GM12878 (cell line): Measurements from ENCODE around the gene OPA1. TPM values are rescaled to one million over a fixed set of nuclear protein-coding genes. Genes with fewer than 3 reads are reported as not detected.

ENCODE experiments used
- ATAC-seq: fragments of 200-7000 bp; cut with Tn5 transposase; 3 replicates; pipeline ENCODE4 v1.9.1; 2020; ENCODE audit warnings: mild to moderate bottlenecking, moderate library complexity
- BruUV-seq: library from RNA; stranded (reverse); fragments of 400-500 nt; replicated peaks from 2 replicates; lab custom pipeline; 2021; lab: Mats Ljungman, UMichigan
- CTCF ChIA-PET: fragments of 300-600 bp; sonication (Branson Sonifier 250); formaldehyde crosslinking; extraction: SDS; loops from one replicate; lab custom pipeline; 2021; ENCODE audit warnings: inconsistent platforms; lab: Yijun Ruan, JAX
- POLR2A ChIA-PET: fragments of 350-600 bp; formaldehyde crosslinking; extraction: SDS; loops from one replicate; lab custom pipeline; 2021; ENCODE audit warnings: inconsistent platforms; lab: Charles Lee
- RAD21 ChIA-PET: fragments of 300-600 bp; sonication (Branson Sonifier 250); formaldehyde crosslinking; loops from one replicate; lab custom pipeline; 2023; ENCODE audit warnings: antibody characterized with exemption; ENCODE audit not compliant: unreplicated experiment; lab: Charles Lee
- SMC1A ChIA-PET: fragments of 300-600 bp; sonication (Branson Sonifier 250); formaldehyde crosslinking; loops from one replicate; lab custom pipeline; 2023; ENCODE audit not compliant: unreplicated experiment, uncharacterized antibody; lab: Charles Lee
- DNase-seq: peaks from one replicate; pipeline ENCODE4 v3.0.0-alpha.2; 2011; ENCODE audit warnings: low read depth, low spot score
- FAIRE-seq: peaks from 3 replicates; lab custom pipeline; 2011; peaks lifted over from hg19 to GRCh38; lab: Jason Lieb, UNC
- H2AFZ ChIP-seq: 2 replicates; pipeline ENCODE4 v1.6.0; 2011; ENCODE audit warnings: low read depth, low read length, control low read depth; ENCODE audit not compliant: control insufficient read depth
- H3K27ac ChIP-seq: 2 replicates; pipeline ENCODE4 v1.5.1; 2011; ENCODE audit warnings: control low read depth; ENCODE audit not compliant: control insufficient read depth, insufficient read depth
- H3K27me3 ChIP-seq, 2 experiments: replicated peaks in 1 of 2; 2 replicates each; pipeline versions ENCODE4 v1.6.0 to v1.6.1; 2011; ENCODE audit warnings: low read length in 1 of 2; ENCODE audit not compliant: control insufficient read depth in 2 of 2, insufficient read depth in 2 of 2
- H3K36me3 ChIP-seq, 2 experiments: 2 replicates each; pipeline ENCODE4 v1.5.1; 2011; ENCODE audit warnings: low read length in 1 of 2; ENCODE audit not compliant: control insufficient read depth in 2 of 2, insufficient read depth in 2 of 2
- H3K4me1 ChIP-seq: 2 replicates; pipeline ENCODE4 v1.6.1; 2011; ENCODE audit warnings: mild to moderate bottlenecking, low read length, moderate library complexity, mixed read lengths; ENCODE audit not compliant: control insufficient read depth, insufficient read depth
- H3K4me2 ChIP-seq: 2 replicates; pipeline ENCODE4 v1.6.0; 2011; ENCODE audit warnings: control low read depth; ENCODE audit not compliant: control insufficient read depth, insufficient read depth
- H3K4me3 ChIP-seq: fragments of 200-600 bp; sonication (generic); 2 replicates; pipeline ENCODE4 v1.5.1; 2016
- H3K79me2 ChIP-seq: 2 replicates; pipeline ENCODE4 v1.6.0; 2011; ENCODE audit warnings: low read length; ENCODE audit not compliant: control insufficient read depth, insufficient read depth
- H3K9ac ChIP-seq: 2 replicates; pipeline ENCODE4 v1.8.0; 2011; ENCODE audit warnings: low read length, control low read depth, mixed read lengths; ENCODE audit not compliant: control insufficient read depth, insufficient read depth
- H3K9me3 ChIP-seq: replicated peaks from 3 replicates; pipeline ENCODE4 v1.5.1; 2011; ENCODE audit warnings: mild to moderate bottlenecking, low read length; ENCODE audit not compliant: control insufficient read depth, insufficient read depth
- H4K20me1 ChIP-seq: 2 replicates; pipeline ENCODE4 v1.6.0; 2011; ENCODE audit not compliant: control insufficient read depth, insufficient read depth
- BMI1 ChIP-seq: fragments of 450-650 bp; IDR thresholded peaks from 2 replicates; pipeline ENCODE4 v1.6.1; 2016; ENCODE audit warnings: mild to moderate bottlenecking, moderate library complexity, borderline replicate concordance
- CEBPB ChIP-seq, 2 experiments: fragments of 150-350 bp in 1 of 2; IDR thresholded peaks; 2 replicates each; pipeline ENCODE4 v1.6.1; 2012 to 2014; ENCODE audit warnings: low read depth in 2 of 2, low read length in 2 of 2, borderline replicate concordance in 1 of 2, inconsistent platforms in 1 of 2
- HCFC1 ChIP-seq: fragments of 150-350 bp; IDR thresholded peaks from 2 replicates; pipeline ENCODE4 v1.6.1; 2014; ENCODE audit warnings: low read length
- HDGF ChIP-seq: fragments of 450-650 bp; IDR thresholded peaks from 2 replicates; pipeline ENCODE4 v1.6.1; 2016; ENCODE audit warnings: antibody characterized with exemption
- IRF4 ChIP-seq: IDR thresholded peaks from 2 replicates; pipeline ENCODE4 v1.6.1; 2011; ENCODE audit warnings: low read depth, low read length
- MYC ChIP-seq: IDR thresholded peaks from 2 replicates; pipeline ENCODE4 v1.6.1; 2011; ENCODE audit warnings: mild to moderate bottlenecking, low read length, moderate library complexity, inconsistent platforms; ENCODE audit not compliant: insufficient read depth, insufficient replicate concordance, insufficient read length, severe bottlenecking
- RAD51 ChIP-seq: fragments of 450-650 bp; IDR thresholded peaks from 2 replicates; pipeline ENCODE4 v1.6.1; 2016; ENCODE audit warnings: moderate library complexity, mild to moderate bottlenecking, inconsistent platforms
- SIX5 ChIP-seq: IDR thresholded peaks from 2 replicates; pipeline ENCODE4 v1.6.1; 2011; ENCODE audit warnings: mild to moderate bottlenecking, low read depth, low read length, moderate library complexity; ENCODE audit not compliant: severe bottlenecking
- STAT3 ChIP-seq: IDR thresholded peaks from 2 replicates; pipeline ENCODE4 v1.6.1; 2011; ENCODE audit warnings: low read depth, low read length, improper control_type of control experiment
- ZNF622 ChIP-seq: fragments of 450-650 bp; IDR thresholded peaks from 2 replicates; pipeline ENCODE4 v1.6.1; 2017; ENCODE audit warnings: mild to moderate bottlenecking, inconsistent platforms
- WGBS: methylation state at CpG from one replicate; pipeline ENCODE4 v1.1.6; 2016; ENCODE audit warnings: low lambda C conversion rate; ENCODE audit not compliant: insufficient replicate concordance, insufficient coverage; ENCODE audit errors: missing lambda C conversion rate; 5-methylcytosine and 5-hydroxymethylcytosine counted together
- in situ Hi-C: fragments of 300-500 bp; cut with MboI; formaldehyde crosslinking; loops from 9 replicates; pipeline ENCODE4 v1.14.3; 2018; ENCODE audit warnings: mixed read lengths
- intact Hi-C: fragments of 100-400 bp; cut with micrococcal nuclease; formaldehyde crosslinking; loops from one replicate; pipeline ENCODE4 v1.14.2; 2022; ENCODE audit not compliant: unreplicated experiment
- polyA plus RNA-seq, 11 experiments: library from polyadenylated mRNA; depleted of rRNA in 4 of 11; unstranded in 6 of 11; stranded (reverse) in 5 of 11; fragments of >200 nt; fragmentation: Nextera tagmentation in 4 of 11; fragmentation: Illumina TruSeq in 1 of 11; extraction: Ambion mirVana in 4 of 11; extraction: Trizol in 1 of 11; gene quantifications; 1 replicate in 1 of 11; 2 replicates in 10 of 11; pipeline versions ENCODE4 v1.2.1 to v1.2.3, GENCODE V29; 2011 to 2016; ENCODE audit warnings: inconsistent platforms in 2 of 11, missing spikeins in 2 of 11, low read depth in 1 of 11
- total RNA-seq, 4 experiments: library from RNA; depleted of rRNA in 3 of 4; stranded (reverse); fragments of >200 nt in 3 of 4; fragmentation: Illumina TruSeq in 1 of 4; extraction: Trizol in 1 of 4; gene quantifications; 2 replicates each; pipeline versions ENCODE4 v1.2.1 to v1.2.3, GENCODE V29; 2013 to 2021

OPA1 gene
- total and polyA plus RNA-seq, 10 of the 15 experiments (the other 5 are each of a cell fraction or from before 2014, with no cell fraction given) = 14.7 to 108 (median 59.3) TPM

DNA sequence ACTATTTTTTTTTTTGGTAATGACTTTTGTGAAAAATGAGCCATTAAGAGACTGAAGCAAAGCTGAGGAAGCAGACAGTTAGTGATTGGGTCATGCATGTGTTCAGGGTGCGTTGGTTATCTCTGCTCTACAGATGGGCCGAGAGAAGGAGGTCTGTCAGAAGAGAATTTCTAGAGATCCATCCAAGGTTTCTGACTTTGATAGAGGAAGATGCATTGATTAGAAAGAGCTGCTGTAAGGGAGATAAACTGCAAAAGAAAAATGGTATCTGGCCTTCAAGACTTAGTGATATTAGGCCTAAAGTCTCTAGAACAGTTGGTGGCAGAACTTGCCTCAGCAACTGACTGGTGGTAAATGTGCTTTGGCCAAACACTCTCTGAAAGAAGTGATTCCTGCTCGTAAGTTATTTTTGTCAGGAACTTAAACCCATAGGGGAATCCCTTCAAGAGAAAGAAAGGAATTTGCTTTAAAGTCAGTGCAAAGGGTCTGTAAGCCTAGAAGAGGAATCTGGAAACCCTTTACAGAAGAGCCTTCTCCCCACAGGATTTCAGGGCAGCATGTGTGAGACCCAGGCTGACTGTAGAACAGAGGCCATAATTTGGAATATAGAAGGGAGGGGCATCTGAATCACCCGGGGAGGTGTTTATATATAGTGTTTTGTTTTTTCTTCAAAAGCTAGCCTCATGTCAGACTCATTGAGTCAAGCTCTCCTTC lies 67.8 kb downstream of the OPA1 start:
- ChIA-PET SMC1A (interaction anchor here (5.5 kb wide), 1 partner anchor 656 kb away, joined by 40 read pairs; no protein-coding TSS in a partner anchor), POLR2A (no interaction called here)
- intact Hi-C loops = loop anchor here (5.0 kb wide), 1 partner anchor 111 kb away; no protein-coding TSS in a partner anchor

More for the DNA sequence above, 67.8 kb downstream of the OPA1 start:
- CTCF ChIA-PET = interaction anchor here (0.8 to 4.0 kb wide), 3 partner anchors 15 to 655 kb away, joined by 3 to 12 read pairs (median 9); no protein-coding TSS in a partner anchor
- peaks cover 2 to 10% of the 10 kb centered on the region in 2 experiments for H3K36me3 ChIP-seq
- H3K79me2 ChIP-seq = no peaks in the 10 kb centered on the region
- no peak overlapping the region for H3K27ac ChIP-seq
- WGBS = 74% methylated on average over 4 of the region's 4 CpGs
- H2AFZ ChIP-seq = no peak overlapping the region
- no peak overlapping the region for H3K9ac ChIP-seq
- no peak for ATAC-seq
- no peaks in the 10 kb centered on the region for H4K20me1 ChIP-seq
- FAIRE-seq = no peak
- no peaks in the 10 kb centered on the region for H3K27me3 ChIP-seq
- DNase-seq = no peak
- no peaks in the 10 kb centered on the region for H3K4me1 ChIP-seq
- in situ Hi-C loops = loop anchor here (5.0 kb wide), 1 partner anchor 651 kb away; no protein-coding TSS in a partner anchor
- no TSS peak for BruUV-seq
- no peak overlapping the region for H3K4me2 ChIP-seq
- TF ChIP-seq IRF4 (no peak), SIX5 (no peak), RAD51 (no peak), HDGF (no peak), MYC (no peak), BMI1 (no peak), ZNF622 (no peak), STAT3 (no peak), HCFC1 (no peak), CEBPB (IDR thresholded peaks at IDR 0.05; ENCODE audit: borderline replicate concordance in 1 of 2, low read depth in 2 of 2, low read length in 2 of 2) (no peak)
- TF ChIP-seq, all 136 proteins: peak for 0
- RAD21 ChIA-PET = no interaction called here
- Histone ChIP-seq H3K9me3 (no peaks in the 10 kb centered on the region), H3K4me3 (no peak overlapping the region)
